Sigmoid colon (tissue), 7 donors: ENCODE measurements around the gene APCDD1. TPM values are rescaled to one million over a fixed set of nuclear protein-coding genes. Genes with fewer than 3 reads are reported as not detected.

Experiments
- DNase-seq: peaks from one replicate; pipeline ENCODE4 v3.0.0-alpha.2; 2019
- H3K27ac ChIP-seq, 4 donors: fragments of 200-600 bp; sonication (generic); one replicate each; pipeline ENCODE4 v1.5.1; 2016 to 2019; ENCODE audit warnings: mild to moderate bottlenecking in 1 of 4
- H3K27me3 ChIP-seq, 3 donors: fragments of 200-600 bp; sonication (generic); one replicate each; pipeline ENCODE4 v1.5.1; 2019; ENCODE audit warnings: mild to moderate bottlenecking in 1 of 3
- H3K36me3 ChIP-seq, 4 donors: fragments of 200-600 bp; sonication (generic); one replicate each; pipeline ENCODE4 v1.5.1; 2016 to 2019
- H3K4me1 ChIP-seq, 4 donors: fragments of 200-600 bp; sonication (generic); one replicate each; pipeline ENCODE4 v1.5.1; 2017 to 2019
- H3K4me3 ChIP-seq, 4 donors: fragments of 200-600 bp; sonication (generic); one replicate each; pipeline ENCODE4 v1.5.1; 2017 to 2019; ENCODE audit warnings: mild to moderate bottlenecking in 2 of 4, moderate library complexity in 1 of 4
- H3K9me3 ChIP-seq, 4 donors: fragments of 200-600 bp in 3 of 4; sonication (generic) in 3 of 4; one replicate each; pipeline versions ENCODE4 v1.5.1 to v1.6.1; 2013 to 2019
- EP300 ChIP-seq, 4 donors: sonication (generic); formaldehyde crosslinking; IDR thresholded peaks; one replicate each; pipeline ENCODE4 v1.6.1; 2017; ENCODE audit warnings: antibody characterized with exemption in 4 of 4
- POLR2A ChIP-seq, 2 donors: fragments of 450-650 bp; IDR thresholded peaks; one replicate each; pipeline ENCODE4 v1.6.1; 2016; ENCODE audit warnings: antibody characterized with exemption in 2 of 2, mild to moderate bottlenecking in 2 of 2, moderate library complexity in 2 of 2
- POLR2AphosphoS5 ChIP-seq, 4 donors: sonication (generic); formaldehyde crosslinking; IDR thresholded peaks; one replicate each; pipeline ENCODE4 v1.6.1; 2017; ENCODE audit warnings: antibody characterized with exemption in 4 of 4
- WGBS, 2 donors: extraction: QIAGEN DNeasy Blood & Tissue Kit; methylation state at CpG; one replicate each; pipeline ENCODE4 v1.1.7; 2013; 5-methylcytosine and 5-hydroxymethylcytosine counted together
- intact Hi-C: fragments of 100-400 bp; cut with DNase I; formaldehyde crosslinking; loops from one replicate; pipeline ENCODE4 v1.15.1; 2023
- polyA plus RNA-seq, 3 donors: library from polyadenylated mRNA; stranded (reverse); fragments of 200-250 nt; gene quantifications; one replicate each; pipeline ENCODE4 v1.2.3, GENCODE V29; 2013
- total RNA-seq, 4 donors: library from RNA; depleted of rRNA; stranded (reverse); fragments of >200 nt; gene quantifications; one replicate each; pipeline ENCODE4 v1.1.0, GENCODE V29; 2016
- TF ChIP-seq, protein P1 (sequence below), 4 experiments: fragments of 450-650 bp in 3 of 4; fragments of 200-600 bp in 1 of 4; IDR thresholded peaks; one replicate each; pipeline ENCODE4 v1.5.1; 2016 to 2019; ENCODE audit warnings: antibody characterized with exemption in 4 of 4, mild to moderate bottlenecking in 3 of 4, moderate library complexity in 2 of 4
- donor health status: healthy with polysubstance abuse.
- donor health status: Bipolar disorder and iron deficiency.
- donor health status: healthy.

APCDD1 gene
- total and polyA plus RNA-seq, 7 donors: 2.8 to 42.1 (median 12.9) TPM

DNA sequence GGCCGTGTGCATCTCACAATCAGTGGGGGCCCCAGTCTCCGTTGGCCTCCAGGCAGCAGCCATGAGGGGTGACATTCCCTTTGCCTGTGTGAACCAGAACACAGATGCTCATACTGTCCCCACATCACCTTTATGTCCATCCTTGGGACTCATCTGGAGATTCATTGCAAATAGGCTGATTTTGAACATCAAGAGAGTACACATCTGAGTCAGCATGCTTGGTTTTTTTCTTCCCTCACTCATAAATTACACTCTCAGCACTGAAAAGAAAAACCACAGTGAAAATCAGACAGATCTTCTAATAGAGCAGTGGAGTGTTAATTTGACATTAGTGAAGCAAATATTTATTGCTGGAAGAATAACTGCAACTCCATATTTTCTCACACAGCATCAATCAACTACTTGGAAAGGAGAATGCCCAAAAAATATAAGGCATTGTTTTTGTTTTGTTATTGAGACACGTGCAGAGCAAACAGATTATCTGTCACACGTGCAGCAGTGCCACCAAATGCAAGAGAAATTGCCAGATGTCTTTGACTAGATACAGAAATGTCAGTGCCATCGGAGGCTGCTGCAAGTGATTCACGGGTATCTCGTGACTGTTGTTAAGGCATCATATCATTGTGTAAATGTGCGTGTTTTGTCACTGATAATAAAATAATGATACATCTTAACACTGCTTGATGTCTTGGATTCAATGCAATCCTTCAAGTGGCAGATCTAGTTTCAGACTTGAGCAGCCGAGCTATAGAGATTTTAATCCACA, 10.9 kb downstream of the APCDD1 start:
- Histone ChIP-seq H3K9me3 (no peaks in the 10 kb centered on the region), H3K36me3 (no peaks in the 10 kb centered on the region), H3K4me1 (peaks cover 0 to 28% (median 22%) of the 10 kb centered on the region in 4 donors), H3K4me3 (no peak overlapping the region), H3K27me3 (no peaks in the 10 kb centered on the region), H3K27ac (no peak overlapping the region)
- no peak for DNase-seq
- TF ChIP-seq EP300 (IDR thresholded peaks at IDR 0.05) (no peak), POLR2A (IDR thresholded peaks at IDR 0.05) (no peak), POLR2AphosphoS5 (IDR thresholded peaks at IDR 0.05) (no peak)
- TF ChIP-seq, protein P1, sequence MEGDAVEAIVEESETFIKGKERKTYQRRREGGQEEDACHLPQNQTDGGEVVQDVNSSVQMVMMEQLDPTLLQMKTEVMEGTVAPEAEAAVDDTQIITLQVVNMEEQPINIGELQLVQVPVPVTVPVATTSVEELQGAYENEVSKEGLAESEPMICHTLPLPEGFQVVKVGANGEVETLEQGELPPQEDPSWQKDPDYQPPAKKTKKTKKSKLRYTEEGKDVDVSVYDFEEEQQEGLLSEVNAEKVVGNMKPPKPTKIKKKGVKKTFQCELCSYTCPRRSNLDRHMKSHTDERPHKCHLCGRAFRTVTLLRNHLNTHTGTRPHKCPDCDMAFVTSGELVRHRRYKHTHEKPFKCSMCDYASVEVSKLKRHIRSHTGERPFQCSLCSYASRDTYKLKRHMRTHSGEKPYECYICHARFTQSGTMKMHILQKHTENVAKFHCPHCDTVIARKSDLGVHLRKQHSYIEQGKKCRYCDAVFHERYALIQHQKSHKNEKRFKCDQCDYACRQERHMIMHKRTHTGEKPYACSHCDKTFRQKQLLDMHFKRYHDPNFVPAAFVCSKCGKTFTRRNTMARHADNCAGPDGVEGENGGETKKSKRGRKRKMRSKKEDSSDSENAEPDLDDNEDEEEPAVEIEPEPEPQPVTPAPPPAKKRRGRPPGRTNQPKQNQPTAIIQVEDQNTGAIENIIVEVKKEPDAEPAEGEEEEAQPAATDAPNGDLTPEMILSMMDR (IDR thresholded peaks at IDR 0.05): no peak
- 85% methylated on average over 9 of the region's 9 CpGs for WGBS, 2 donors
- intact Hi-C loops: no loop called here

- Histone ChIP-seq H3K27ac (no peak overlapping the region), H3K4me3 (no peak overlapping the region), H3K36me3 (no peaks in the 10 kb centered on the region), H3K27me3 (no peaks in the 10 kb centered on the region), H3K9me3 (no peaks in the 10 kb centered on the region), H3K4me1 (peaks cover 0 to 35% (median 22%) of the 10 kb centered on the region in 4 donors)
- DNase-seq: no peak
- intact Hi-C loops: no loop called here
- 81 to 89% methylated on average over 7 of the region's 7 CpGs for WGBS, 2 donors
- TF ChIP-seq POLR2AphosphoS5 (IDR thresholded peaks at IDR 0.05) (no peak), EP300 (IDR thresholded peaks at IDR 0.05) (no peak), POLR2A (IDR thresholded peaks at IDR 0.05) (no peak)
- TF ChIP-seq, protein P1 (IDR thresholded peaks at IDR 0.05): no peak
Observed at GRCh38 chr18:10470429-10470828, 16.0 kb downstream of the APCDD1 start.

GRCh38 chr18:10471574-10471973, 17.1 kb downstream of the APCDD1 start:
- Histone ChIP-seq H3K4me3 (no peak overlapping the region), H3K36me3 (no peaks in the 10 kb centered on the region), H3K9me3 (no peaks in the 10 kb centered on the region), H3K4me1 (peaks cover 0 to 46% (median 31%) of the 10 kb centered on the region in 4 donors), H3K27ac (no peak overlapping the region), H3K27me3 (no peaks in the 10 kb centered on the region)
- DNase-seq: no peak
- intact Hi-C loops: no loop called here
- 90 to 94% methylated on average over 22 of the region's 22 CpGs for WGBS, 2 donors
- TF ChIP-seq, protein P1 (IDR thresholded peaks at IDR 0.05): no peak
- no peak for TF ChIP-seq POLR2A (IDR thresholded peaks at IDR 0.05)
- no peak for TF ChIP-seq POLR2AphosphoS5 (IDR thresholded peaks at IDR 0.05)
- no peak for TF ChIP-seq EP300 (IDR thresholded peaks at IDR 0.05)

GRCh38 chr18:10473132-10473531, 18.7 kb downstream of the APCDD1 start:
- Histone ChIP-seq H3K27ac (no peak overlapping the region), H3K27me3 (no peaks in the 10 kb centered on the region), H3K4me3 (no peak overlapping the region), H3K4me1 (peaks cover 0 to 50% (median 35%) of the 10 kb centered on the region in 4 donors), H3K36me3 (no peaks in the 10 kb centered on the region), H3K9me3 (no peaks in the 10 kb centered on the region)
- WGBS, 2 donors: 92 to 95% methylated on average over 5 of the region's 5 CpGs
- intact Hi-C loops: no loop called here
- DNase-seq: no peak
- TF ChIP-seq POLR2A (IDR thresholded peaks at IDR 0.05): no peak
- TF ChIP-seq, protein P1 (IDR thresholded peaks at IDR 0.05): no peak
- TF ChIP-seq POLR2AphosphoS5 (IDR thresholded peaks at IDR 0.05): no peak
- no peak for TF ChIP-seq EP300 (IDR thresholded peaks at IDR 0.05)
